K562 (cell line): ENCODE results near the gene LIMS2. TPM values are rescaled to one million over a fixed set of nuclear protein-coding genes. Genes with fewer than 3 reads are reported as not detected.

Experiments used
- CEBPZ ChIP-seq: fragments of 150-350 bp; IDR thresholded peaks from 2 replicates; pipeline ENCODE4 v1.6.1; 2014; ENCODE audit warnings: low read depth, mild to moderate bottlenecking, low read length, borderline replicate concordance
- KLF16 ChIP-seq: IDR thresholded peaks from 2 replicates; pipeline ENCODE4 v1.6.1; 2016; ENCODE audit warnings: antibody characterized with exemption
- MBD2 ChIP-seq: sonication (generic); IDR thresholded peaks from 2 replicates; pipeline ENCODE4 v1.6.1; 2016; ENCODE audit warnings: low read depth, borderline replicate concordance
- MEF2D ChIP-seq: conservative IDR thresholded peaks from 2 replicates; pipeline ENCODE4 v1.6.1; 2016; ENCODE audit warnings: low read depth, missing genetic modification characterization, missing compliant biosample characterization
- NFATC3 ChIP-seq: fragments of 450-650 bp; IDR thresholded peaks from 2 replicates; pipeline ENCODE4 v1.6.1; 2017; ENCODE audit warnings: mild to moderate bottlenecking
- TAF15 ChIP-seq: fragments of 200-400 bp; formaldehyde crosslinking; IDR thresholded peaks from 2 replicates; pipeline ENCODE4 v1.6.1; 2017; ENCODE audit warnings: mild to moderate bottlenecking, low read depth, low read length, moderate library complexity
- ZNF507 ChIP-seq: conservative IDR thresholded peaks from 2 replicates; pipeline ENCODE4 v1.6.1; 2017; ENCODE audit warnings: missing genetic modification characterization, missing compliant biosample characterization
- ZNF584 ChIP-seq: fragments of 200-800 bp; sonication (Bioruptor generic); IDR thresholded peaks from 2 replicates; pipeline ENCODE4 v1.6.1; 2016; ENCODE audit warnings: low read depth, mild to moderate bottlenecking, missing genetic modification characterization, missing compliant biosample characterization
- ZNF778 ChIP-seq: fragments of 450-650 bp; formaldehyde crosslinking; IDR thresholded peaks from 2 replicates; pipeline ENCODE4 v1.4.0; 2020; ENCODE audit warnings: mild to moderate bottlenecking, moderate library complexity
- polyA plus RNA-seq, 8 experiments: library from polyadenylated mRNA; depleted of rRNA in 4 of 8; stranded (reverse) in 5 of 8; unstranded in 3 of 8; fragments of >200 nt; fragmentation: Nextera tagmentation in 2 of 8; fragmentation: Illumina TruSeq in 1 of 8; extraction: Ambion mirVana in 2 of 8; extraction: Trizol in 1 of 8; gene quantifications; 2 replicates each; pipeline versions ENCODE4 v1.2.1 to v1.2.3, GENCODE V29; 2011 to 2014; ENCODE audit warnings: inconsistent platforms in 1 of 8, missing spikeins in 1 of 8
- total RNA-seq, 7 experiments: library from RNA; depleted of rRNA in 6 of 7; stranded (reverse); fragments of >200 nt in 6 of 7; fragmentation: Illumina TruSeq in 2 of 7; extraction: Trizol in 2 of 7; gene quantifications; 2 replicates each; pipeline versions ENCODE4 v1.2.1 to v1.2.3, GENCODE V29; 2011 to 2021; ENCODE audit warnings: low replicate concordance in 1 of 7

Gene LIMS2
- total and polyA plus RNA-seq, 9 of the 15 experiments (the other 6 are each of a cell fraction or from before 2014, with no cell fraction given) = 0.04 to 0.22 TPM; not detected in 7

GRCh38 chr2:127672341-127673224 is 2.7 kb downstream of the LIMS2 start (continued):
- TF ChIP-seq CEBPZ (no peak), ZNF584 (CRISPR knock-in tag) (no peak), TAF15 (no peak), KLF16 (no peak), MEF2D (tag) (no peak), NFATC3 (no peak), ZNF778 (CRISPR knock-in tag) (no peak), ZNF507 (tag) (no peak), MBD2 (no peak)
- TF ChIP-seq, all 486 proteins: peak for 0
